ENCODE data around the gene DGKI. TPM values are rescaled to one million over a fixed set of nuclear protein-coding genes. Genes with fewer than 3 reads are reported as not detected.

Gene DGKI
- total RNA-seq, 4 donors from 2014 or later = 0.64 to 1.2 (median 1.00) TPM; not detected in 1

GRCh38 chr7:137687556-137688265 lies 159.1 kb downstream of the DGKI start:
- in situ Hi-C loops (cut with MboI; ENCODE audit: low pct_ligation_motif_present in 1 of 4, low pct_unique_long_range_greater_than_20kb in 1 of 4, low sequenced_read_pairs in 3 of 4) = no loop called here
- Histone ChIP-seq H3K27ac (no peak overlapping the region), H3K27me3 (peaks cover 3% of the 10 kb centered on the region), H3K4me3 (no peak overlapping the region), H3K4me1 (no peaks in the 10 kb centered on the region), H3K9me3 (no peaks in the 10 kb centered on the region), H3K36me3 (no peaks in the 10 kb centered on the region)
- TF ChIP-seq EP300 (IDR thresholded peaks at IDR 0.05; ENCODE audit: low read depth) (no peak), POLR2A (IDR thresholded peaks at IDR 0.05) (no peak), CTCF (IDR thresholded peaks at IDR 0.05) (no peak), POLR2AphosphoS5 (IDR thresholded peaks at IDR 0.05) (no peak)
- intact Hi-C loops (cut with DNase I; ENCODE audit: low total_unique reads) = no loop called here
- 75 to 79% methylated on average over 7 to 8 of the region's 8 CpGs for WGBS, 2 donors (ENCODE audit: low coverage in 1 of 2)
- DNase-seq = no peak

- intact Hi-C loops (cut with DNase I; ENCODE audit: low total_unique reads) = no loop called here
- no peaks in the 10 kb centered on the region for H3K9me3 ChIP-seq
- H3K4me1 ChIP-seq = no peaks in the 10 kb centered on the region
- 57 to 75% methylated on average over 3 of the region's 3 CpGs for WGBS, 2 donors (ENCODE audit: low coverage in 1 of 2)
- TF ChIP-seq POLR2AphosphoS5 (IDR thresholded peaks at IDR 0.05) (no peak), EP300 (IDR thresholded peaks at IDR 0.05; ENCODE audit: low read depth) (no peak), POLR2A (IDR thresholded peaks at IDR 0.05) (no peak)
- H3K27ac ChIP-seq = no peak overlapping the region
- no peak for DNase-seq
- H3K4me3 ChIP-seq = no peak overlapping the region
- no peaks in the 10 kb centered on the region for H3K36me3 ChIP-seq
- H3K27me3 ChIP-seq = peaks cover 3% of the 10 kb centered on the region
- in situ Hi-C loops (cut with MboI; ENCODE audit: low pct_ligation_motif_present in 1 of 4, low pct_unique_long_range_greater_than_20kb in 1 of 4, low sequenced_read_pairs in 3 of 4) = no loop called here
Measured at GRCh38 chr7:137685433-137686164, 161.2 kb downstream of the DGKI start.

- in situ Hi-C loops (cut with MboI; ENCODE audit: low pct_ligation_motif_present in 1 of 4, low pct_unique_long_range_greater_than_20kb in 1 of 4, low sequenced_read_pairs in 3 of 4) = no loop called here
- WGBS, 2 donors (ENCODE audit: low coverage in 1 of 2) = 74 to 85% methylated on average over 2 to 8 of the region's 8 CpGs
- no peaks in the 10 kb centered on the region for H3K9me3 ChIP-seq
- H3K27ac ChIP-seq = no peak overlapping the region
- peaks cover 3% of the 10 kb centered on the region for H3K27me3 ChIP-seq
- intact Hi-C loops (cut with DNase I; ENCODE audit: low total_unique reads) = no loop called here
- H3K36me3 ChIP-seq = no peaks in the 10 kb centered on the region
- no peak for DNase-seq
- TF ChIP-seq POLR2AphosphoS5 (IDR thresholded peaks at IDR 0.05) (no peak), POLR2A (IDR thresholded peaks at IDR 0.05) (no peak), CTCF (IDR thresholded peaks at IDR 0.05) (no peak), EP300 (IDR thresholded peaks at IDR 0.05; ENCODE audit: low read depth) (no peak)
- H3K4me1 ChIP-seq = no peaks in the 10 kb centered on the region
- H3K4me3 ChIP-seq = no peak overlapping the region
Measured at GRCh38 chr7:137684776-137685175, 162.0 kb downstream of the DGKI start.

- Histone ChIP-seq H3K4me3 (no peak overlapping the region), H3K27ac (no peak overlapping the region), H3K36me3 (no peaks in the 10 kb centered on the region), H3K4me1 (no peaks in the 10 kb centered on the region), H3K9me3 (no peaks in the 10 kb centered on the region), H3K27me3 (peaks cover 3% of the 10 kb centered on the region)
- DNase-seq = no peak
- TF ChIP-seq POLR2AphosphoS5 (IDR thresholded peaks at IDR 0.05) = no peak
- no peak for TF ChIP-seq POLR2A (IDR thresholded peaks at IDR 0.05)
- no peak for TF ChIP-seq CTCF (IDR thresholded peaks at IDR 0.05)
- no peak for TF ChIP-seq EP300 (IDR thresholded peaks at IDR 0.05; ENCODE audit: low read depth)
- intact Hi-C loops (cut with DNase I; ENCODE audit: low total_unique reads) = no loop called here
- WGBS, 2 donors (ENCODE audit: low coverage in 1 of 2) = 61 to 75% methylated on average over 7 of the region's 7 CpGs
- in situ Hi-C loops (cut with MboI; ENCODE audit: low pct_ligation_motif_present in 1 of 4, low pct_unique_long_range_greater_than_20kb in 1 of 4, low sequenced_read_pairs in 3 of 4) = no loop called here
Measured at GRCh38 chr7:137684316-137684715, 162.5 kb downstream of the DGKI start.
